Pancreas (tissue), 10 donors: ENCODE data around the gene SPSB1. TPM values are rescaled to one million over a fixed set of nuclear protein-coding genes. Genes with fewer than 3 reads are reported as not detected.

Source experiments
- ATAC-seq, 4 donors: fragments of 200-7000 bp; cut with Tn5 transposase; one replicate each; pipeline versions ENCODE4 v1.8.0 to v1.9.1; 2020; ENCODE audit warnings: mild to moderate bottlenecking in 4 of 4, moderate library complexity in 4 of 4
- DNase-seq, 6 donors: peaks; one replicate each; pipeline ENCODE4 v3.0.0-alpha.2; 2020
- FAIRE-seq: peaks from 2 replicates; lab custom pipeline; 2012; peaks lifted over from hg19 to GRCh38; lab: Jason Lieb, UNC
- H3K27ac ChIP-seq, 4 donors: fragments of 200-600 bp; sonication (generic); 1 replicate in 3 of 4; 2 replicates in 1 of 4; pipeline versions ENCODE4 v1.5.0 to v1.8.0; 2020
- H3K27me3 ChIP-seq, 4 donors: fragments of 200-600 bp; one replicate each; pipeline ENCODE4 v1.8.0; 2021
- H3K36me3 ChIP-seq, 3 donors: fragments of 200-600 bp; sonication (generic) in 1 of 3; one replicate each; pipeline versions ENCODE4 v1.5.0 to v1.8.0; 2020 to 2021
- H3K4me1 ChIP-seq, 3 donors: fragments of 200-600 bp; one replicate each; pipeline ENCODE4 v1.8.0; 2021
- H3K4me3 ChIP-seq, 4 donors: fragments of 200-600 bp; sonication (generic) in 2 of 4; one replicate each; pipeline versions ENCODE4 v1.5.0 to v1.8.0; 2020 to 2021
- H3K9me3 ChIP-seq, 4 donors: fragments of 200-600 bp; one replicate each; pipeline ENCODE4 v1.8.0; 2021
- WGBS, 2 donors: extraction: QIAGEN DNeasy Blood & Tissue Kit; methylation state at CpG; one replicate each; pipeline ENCODE4 v1.1.7; 2013; 5-methylcytosine and 5-hydroxymethylcytosine counted together
- intact Hi-C, 3 donors: fragments of 100-400 bp; cut with DNase I; formaldehyde crosslinking; loops; one replicate each; pipeline versions ENCODE4 v1.11.1 to v1.14.2; 2022
- polyA plus RNA-seq, 2 donors: library from polyadenylated mRNA; stranded (reverse); fragments of 200-250 nt; gene quantifications; one replicate each; pipeline ENCODE4 v1.2.3, GENCODE V29; 2013
- total RNA-seq, 6 donors: library from RNA; stranded (reverse); fragmentation: NEBNext Ultra II Directional in 4 of 6; extraction: Animal tissue kit (Norgen Biotek cat#: 25700) in 4 of 6; gene quantifications; one replicate each; pipeline versions ENCODE4 v1.2.1 to v1.2.4, GENCODE V29; 2021 to 2023
- TF ChIP-seq, protein P1 (sequence below), 4 donors: fragments of 200-600 bp; sonication (generic) in 3 of 4; IDR thresholded peaks; one replicate each; pipeline versions ENCODE4 v1.5.0 to v1.8.0; 2021; ENCODE audit warnings: antibody characterized with exemption in 4 of 4
- donor health status: healthy with polysubstance abuse.
- donor health status: DM: no; HTN: no; CAD: no; lungs with moderate emphysema.
- donor health status: DM: no; HTN: no; CAD: no.
- donor health status: control.
- donor health status: control.
- donor health status: Bipolar disorder and iron deficiency.
- donor health status: DM: yes; HTN: yes; CAD: no.
- donor health status: DM: no; HTN: no; CAD: no.
- donor health status: DM: no; HTN: no; CAD: no.
- donor health status: DM: yes; HTN: yes; CAD: no.

Gene SPSB1
- total and polyA plus RNA-seq, 8 donors: 10.5 to 27.5 (median 18.1) TPM

DNA sequence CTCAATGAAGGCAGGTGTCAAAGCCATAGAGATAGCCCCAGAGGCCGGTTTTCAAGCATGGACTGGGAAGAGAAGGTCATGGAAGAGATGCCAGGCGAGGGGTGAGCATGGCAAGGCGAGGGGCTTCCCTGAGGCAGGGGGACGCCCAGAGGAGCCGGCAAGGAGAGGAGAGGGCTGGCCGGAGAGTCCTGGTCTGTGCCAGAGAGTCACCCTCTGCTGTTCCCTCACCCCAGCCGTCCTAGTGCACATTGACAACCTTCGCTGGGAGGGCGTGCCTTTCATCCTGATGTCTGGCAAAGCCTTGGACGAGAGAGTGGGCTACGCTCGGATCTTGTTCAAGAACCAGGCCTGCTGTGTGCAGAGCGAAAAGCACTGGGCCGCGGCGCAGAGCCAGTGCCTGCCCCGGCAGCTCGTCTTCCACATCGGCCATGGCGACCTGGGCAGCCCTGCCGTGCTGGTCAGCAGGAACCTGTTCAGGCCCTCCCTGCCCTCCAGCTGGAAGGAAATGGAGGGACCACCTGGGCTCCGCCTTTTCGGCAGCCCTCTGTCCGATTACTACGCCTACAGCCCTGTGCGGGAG is 29.3 kb upstream of the SPSB1 start:
- intact Hi-C loops: loop anchor here in 1 of 3 donors (10.0 kb wide), 1 partner anchor 231 kb away; no protein-coding TSS in a partner anchor
- Histone ChIP-seq H3K27me3 (no peaks in the 10 kb centered on the region), H3K27ac (no peak overlapping the region), H3K36me3 (peaks cover 0 to 28% (median 5%) of the 10 kb centered on the region in 3 donors), H3K4me3 (no peak overlapping the region), H3K9me3 (no peaks in the 10 kb centered on the region), H3K4me1 (no peaks in the 10 kb centered on the region)
- WGBS, 2 donors: 90 to 95% methylated on average over 26 of the region's 26 CpGs
- DNase-seq (no peak), ATAC-seq (no peak), FAIRE-seq (no peak)
- TF ChIP-seq, protein P1, sequence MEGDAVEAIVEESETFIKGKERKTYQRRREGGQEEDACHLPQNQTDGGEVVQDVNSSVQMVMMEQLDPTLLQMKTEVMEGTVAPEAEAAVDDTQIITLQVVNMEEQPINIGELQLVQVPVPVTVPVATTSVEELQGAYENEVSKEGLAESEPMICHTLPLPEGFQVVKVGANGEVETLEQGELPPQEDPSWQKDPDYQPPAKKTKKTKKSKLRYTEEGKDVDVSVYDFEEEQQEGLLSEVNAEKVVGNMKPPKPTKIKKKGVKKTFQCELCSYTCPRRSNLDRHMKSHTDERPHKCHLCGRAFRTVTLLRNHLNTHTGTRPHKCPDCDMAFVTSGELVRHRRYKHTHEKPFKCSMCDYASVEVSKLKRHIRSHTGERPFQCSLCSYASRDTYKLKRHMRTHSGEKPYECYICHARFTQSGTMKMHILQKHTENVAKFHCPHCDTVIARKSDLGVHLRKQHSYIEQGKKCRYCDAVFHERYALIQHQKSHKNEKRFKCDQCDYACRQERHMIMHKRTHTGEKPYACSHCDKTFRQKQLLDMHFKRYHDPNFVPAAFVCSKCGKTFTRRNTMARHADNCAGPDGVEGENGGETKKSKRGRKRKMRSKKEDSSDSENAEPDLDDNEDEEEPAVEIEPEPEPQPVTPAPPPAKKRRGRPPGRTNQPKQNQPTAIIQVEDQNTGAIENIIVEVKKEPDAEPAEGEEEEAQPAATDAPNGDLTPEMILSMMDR (IDR thresholded peaks at IDR 0.05): no peak

- DNase-seq (no peak), FAIRE-seq (no peak)
- H3K4me3 ChIP-seq: no peak overlapping the region
Measured at GRCh38 chr1:9263984-9264872, 28.5 kb upstream of the SPSB1 start.

DNA sequence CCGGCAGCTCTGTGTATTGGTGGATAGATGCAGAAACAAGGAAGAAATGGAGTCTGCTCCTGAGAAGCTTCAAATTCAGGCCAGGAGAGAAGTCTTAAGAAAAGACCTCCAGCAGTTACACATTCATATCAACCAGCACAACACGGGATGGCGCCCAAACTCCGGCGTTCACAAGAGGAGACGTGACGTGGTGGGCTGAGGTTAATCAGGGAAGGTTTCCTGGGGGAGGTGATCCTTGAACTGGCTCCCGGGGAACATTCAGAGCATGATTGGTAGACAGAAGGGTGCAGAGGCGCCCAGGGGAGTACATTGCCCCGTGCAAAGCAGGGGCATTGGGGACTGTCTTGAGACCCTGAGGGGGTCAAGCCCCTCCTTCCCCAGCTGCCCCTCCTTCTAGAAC is 27.7 kb upstream of the SPSB1 start:
- Histone ChIP-seq H3K9me3 (no peaks in the 10 kb centered on the region), H3K36me3 (peaks cover 0 to 33% (median 5%) of the 10 kb centered on the region in 3 donors), H3K27ac (no peak overlapping the region), H3K27me3 (no peaks in the 10 kb centered on the region), H3K4me3 (no peak overlapping the region), H3K4me1 (no peaks in the 10 kb centered on the region)
- TF ChIP-seq, protein P1 (IDR thresholded peaks at IDR 0.05): no peak
- intact Hi-C loops: loop anchor here in 1 of 3 donors (10.0 kb wide), 1 partner anchor 230 kb away; no protein-coding TSS in a partner anchor
- ATAC-seq (no peak), DNase-seq (no peak), FAIRE-seq (no peak)
- WGBS, 2 donors: 90 to 95% methylated on average over 10 of the region's 10 CpGs

More at GRCh38 chr1:9263984-9264872, 28.5 kb upstream of the SPSB1 start:
- TF ChIP-seq, protein P1 (IDR thresholded peaks at IDR 0.05): no peak
- Histone ChIP-seq H3K4me1 (no peaks in the 10 kb centered on the region), H3K27me3 (no peaks in the 10 kb centered on the region), H3K27ac (no peak overlapping the region), H3K9me3 (no peaks in the 10 kb centered on the region), H3K36me3 (peaks cover 0 to 29% (median 5%) of the 10 kb centered on the region in 3 donors)
- ATAC-seq: no peak
- WGBS, 2 donors: 92 to 95% methylated on average over 50 of the region's 50 CpGs
- intact Hi-C loops: loop anchor here in 1 of 3 donors (10.0 kb wide), 1 partner anchor 231 kb away; no protein-coding TSS in a partner anchor

GRCh38 chr1:9265968-9266367 is 26.7 kb upstream of the SPSB1 start:
- peaks cover 0 to 33% (median 5%) of the 10 kb centered on the region in 3 donors for H3K36me3 ChIP-seq
- no peak overlapping the region for H3K4me3 ChIP-seq
- H3K27me3 ChIP-seq: no peaks in the 10 kb centered on the region
- ATAC-seq (no peak), DNase-seq (no peak), FAIRE-seq (no peak)
- H3K9me3 ChIP-seq: no peaks in the 10 kb centered on the region
- no peaks in the 10 kb centered on the region for H3K4me1 ChIP-seq
- H3K27ac ChIP-seq: no peak overlapping the region
- TF ChIP-seq, protein P1 (IDR thresholded peaks at IDR 0.05): no peak
- intact Hi-C loops: loop anchor here in 1 of 3 donors (10.0 kb wide), 1 partner anchor 229 kb away; no protein-coding TSS in a partner anchor
- 90 to 91% methylated on average over 12 of the region's 12 CpGs for WGBS, 2 donors
